Measurements from ENCODE around the gene BTBD10.

The BTBD10 gene

GRCh38 chr11:13462901-13463778 is at the start of gene BTBD10:
Gene BTBD10 (minus strand): TSS chr11:13463222. CDS start chr11:13445124, 18,098 bp downstream.
- peak; percentile 95 for DNase-seq

- DNase-seq, result no peak
Observed at GRCh38 chr11:13503393-13503792, 40.4 kb upstream of the BTBD10 start.

GRCh38 chr11:13502492-13502891 is 39.5 kb upstream of the BTBD10 start:
- DNase-seq, result no peak

GRCh38 chr11:13495929-13496328 is 32.9 kb upstream of the BTBD10 start, which contains the start of gene PTH:
Gene PTH (minus strand): TSS chr11:13495997. CDS start chr11:13492855, 3,142 bp downstream.
- no peak for DNase-seq

- DNase-seq, result no peak
Observed at GRCh38 chr11:13494051-13494450, 31.0 kb upstream of the BTBD10 start.

GRCh38 chr11:13487661-13488030 is 24.6 kb upstream of the BTBD10 start:
- peak; percentile 30 for DNase-seq

GRCh38 chr11:13486926-13487660 is 24.1 kb upstream of the BTBD10 start:
- DNase-seq, result peak; percentile 72

GRCh38 chr11:13480198-13480597 is 17.2 kb upstream of the BTBD10 start:
- no peak for DNase-seq

GRCh38 chr11:13479688-13480087 is 16.7 kb upstream of the BTBD10 start:
- DNase-seq, result no peak

- no peak for DNase-seq
Observed at GRCh38 chr11:13475091-13475490, 12.1 kb upstream of the BTBD10 start.

- DNase-seq, result no peak
Observed at GRCh38 chr11:13473013-13473722, 10.1 kb upstream of the BTBD10 start.

GRCh38 chr11:13468750-13469149 is 5.7 kb upstream of the BTBD10 start:
- no peak for DNase-seq

GRCh38 chr11:13465909-13466371 is 2.9 kb upstream of the BTBD10 start:
- peak; percentile 8 for DNase-seq

GRCh38 chr11:13463779-13464290 is 813 bp upstream of the BTBD10 start:
- DNase-seq, result peak; percentile 1

GRCh38 chr11:13462311-13462900 is 616 bp downstream of the BTBD10 start:
- DNase-seq, result peak; percentile 65

GRCh38 chr11:13461291-13461690 is 1.7 kb downstream of the BTBD10 start:
- DNase-seq, result no peak

GRCh38 chr11:13450832-13451397 is 12.1 kb downstream of the BTBD10 start:
- no peak for DNase-seq

- no peak for DNase-seq
Observed at GRCh38 chr11:13449522-13449921, 13.5 kb downstream of the BTBD10 start.

- DNase-seq, result no peak
Observed at GRCh38 chr11:13448876-13449275, 14.1 kb downstream of the BTBD10 start.

- no peak for DNase-seq
Observed at GRCh38 chr11:13446444-13446843, 16.6 kb downstream of the BTBD10 start.

- no peak for DNase-seq
Observed at GRCh38 chr11:13445588-13445987, 17.4 kb downstream of the BTBD10 start.

Data from activated CD4-positive, alpha-beta T cell treated with anti-CD3 and anti-CD28 coated beads, Interleukin-2, Interleukin-6, amounts not matched to agents 100 ng/mL and 50 ng/mL, durations not matched to agents 16 hours and 8 hours (primary cell).